SIG-M5 (cell line): ENCODE results near the gene ALOX15B.
"Not testable (repeated sequence)": the region's sequence is repeated elsewhere in the genome, so short reads cannot be mapped to it uniquely, and the experiment has no call there.

Experiments
- DNase-seq: peaks from one replicate; lab custom pipeline; 2025; lab: John Stamatoyannopoulos, UW

ALOX15B gene

DNA sequence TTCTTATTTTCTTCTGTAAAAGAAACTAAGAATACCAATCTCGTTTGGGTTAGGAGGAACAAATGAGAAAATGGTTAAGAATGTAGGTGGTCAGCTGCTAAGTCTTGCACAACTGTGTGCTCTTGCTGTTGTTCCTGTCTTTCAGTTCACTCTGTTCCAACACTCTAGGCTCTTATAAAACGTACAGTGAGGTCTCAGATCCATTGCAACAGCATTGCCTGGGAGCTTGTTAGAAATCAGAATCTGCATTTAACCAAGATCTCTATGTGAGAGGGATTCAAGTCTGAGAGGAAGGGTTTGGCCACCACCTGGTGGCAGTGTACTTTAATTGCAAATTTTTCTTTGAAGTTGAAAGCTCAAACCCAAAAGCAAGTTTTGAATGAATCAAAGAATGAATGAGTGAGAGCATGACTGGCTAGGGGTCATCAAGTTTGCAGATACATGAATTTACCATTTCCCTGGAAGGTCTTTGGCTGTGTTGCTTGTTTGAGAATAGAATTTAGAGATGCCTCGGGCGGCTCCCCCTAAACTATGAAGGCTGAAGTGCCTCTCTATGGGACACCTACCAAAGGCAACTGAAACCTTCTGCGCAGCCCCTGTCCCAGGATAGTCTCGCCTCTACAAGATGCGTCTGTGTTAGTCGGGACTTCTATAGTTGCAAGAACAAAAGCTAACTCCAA, 2.5 kb downstream of the ALOX15B start:
- DNase-seq, result no peak

DNA sequence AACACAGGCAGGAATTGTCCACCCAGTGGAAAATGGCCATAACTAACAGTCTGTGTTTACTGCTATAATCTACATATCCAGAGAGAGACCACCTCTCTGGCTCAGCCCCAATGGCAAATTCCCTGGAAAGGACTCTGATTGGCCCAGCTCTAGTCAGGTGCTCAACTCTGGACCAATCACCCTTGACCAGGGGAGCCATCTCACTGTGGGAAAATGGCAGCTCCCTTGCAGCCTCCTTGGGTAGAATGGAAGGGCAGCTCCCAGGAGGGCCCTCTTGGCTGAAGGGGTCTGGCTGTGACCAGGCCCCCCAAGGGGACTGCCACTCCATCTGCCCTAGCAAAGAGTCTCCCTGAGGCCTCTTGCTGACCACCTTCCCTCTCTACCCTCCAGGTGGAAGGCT, 3.1 kb downstream of the ALOX15B start:
- no peak for DNase-seq

DNA sequence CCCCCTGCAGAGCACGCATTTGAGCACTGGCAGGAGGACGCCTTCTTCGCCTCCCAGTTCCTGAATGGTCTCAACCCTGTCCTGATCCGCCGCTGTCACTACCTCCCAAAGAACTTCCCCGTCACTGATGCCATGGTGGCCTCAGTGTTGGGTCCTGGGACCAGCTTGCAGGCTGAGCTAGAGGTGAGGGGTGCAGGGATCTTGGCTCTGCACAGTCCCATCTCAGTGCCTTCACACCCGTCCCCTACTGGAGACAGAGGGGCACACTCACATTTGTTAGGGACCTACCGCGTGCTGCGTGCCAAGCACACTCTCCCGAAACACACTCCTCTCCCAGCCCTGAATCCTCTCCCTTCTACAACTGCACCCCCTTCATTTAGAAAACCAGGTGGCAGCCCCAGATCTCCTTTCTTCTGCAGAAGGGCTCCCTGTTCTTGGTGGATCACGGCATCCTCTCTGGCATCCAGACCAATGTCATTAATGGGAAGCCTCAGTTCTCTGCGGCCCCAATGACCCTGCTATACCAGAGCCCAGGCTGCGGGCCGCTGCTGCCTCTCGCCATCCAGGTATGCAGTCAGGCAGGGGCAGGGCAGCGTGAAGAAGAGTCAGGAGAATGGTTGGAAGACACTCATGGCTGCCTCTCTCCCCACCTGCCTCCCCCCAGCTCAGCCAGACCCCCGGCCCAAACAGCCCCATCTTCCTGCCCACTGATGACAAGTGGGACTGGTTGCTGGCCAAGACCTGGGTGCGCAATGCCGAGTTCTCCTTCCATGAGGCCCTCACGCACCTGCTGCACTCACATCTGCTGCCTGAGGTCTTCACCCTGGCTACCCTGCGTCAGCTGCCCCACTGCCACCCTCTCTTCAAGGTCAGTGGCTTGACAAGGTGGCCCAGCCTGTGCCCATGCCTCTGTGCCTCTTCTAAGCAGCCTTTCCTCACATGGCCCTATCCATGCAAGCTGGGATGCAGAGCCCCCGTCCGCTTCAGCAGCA, 6.3 kb downstream of the ALOX15B start:
- no peak for DNase-seq

DNA sequence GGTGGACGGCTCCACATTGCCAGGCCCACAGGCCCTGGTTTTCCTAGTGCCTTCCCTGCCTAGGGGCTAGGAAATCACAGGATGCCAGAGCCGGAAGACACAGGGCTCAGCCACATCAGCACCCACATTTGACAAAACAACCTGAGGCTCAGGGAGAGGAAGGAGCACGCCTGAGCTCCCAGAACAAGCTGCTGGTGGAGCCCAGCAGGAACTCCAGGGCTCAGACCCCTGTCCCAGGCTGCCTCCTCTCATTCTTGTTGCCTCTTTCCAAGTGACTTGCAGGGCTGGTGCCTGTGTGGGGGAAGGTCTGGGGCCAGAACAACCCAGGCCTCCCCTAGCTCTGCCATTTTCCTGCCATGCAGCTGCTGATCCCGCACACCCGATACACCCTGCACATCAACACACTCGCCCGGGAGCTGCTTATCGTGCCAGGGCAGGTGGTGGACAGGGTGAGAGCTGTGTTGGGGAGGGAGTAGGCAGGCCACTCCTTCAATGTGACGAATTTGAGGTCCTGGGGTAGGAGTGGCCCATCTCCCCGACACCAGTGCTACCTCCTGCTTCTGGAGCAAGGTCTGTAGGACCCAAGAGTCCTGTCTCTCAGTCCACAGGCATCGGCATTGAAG, 7.6 kb downstream of the ALOX15B start:
- no peak for DNase-seq

DNA sequence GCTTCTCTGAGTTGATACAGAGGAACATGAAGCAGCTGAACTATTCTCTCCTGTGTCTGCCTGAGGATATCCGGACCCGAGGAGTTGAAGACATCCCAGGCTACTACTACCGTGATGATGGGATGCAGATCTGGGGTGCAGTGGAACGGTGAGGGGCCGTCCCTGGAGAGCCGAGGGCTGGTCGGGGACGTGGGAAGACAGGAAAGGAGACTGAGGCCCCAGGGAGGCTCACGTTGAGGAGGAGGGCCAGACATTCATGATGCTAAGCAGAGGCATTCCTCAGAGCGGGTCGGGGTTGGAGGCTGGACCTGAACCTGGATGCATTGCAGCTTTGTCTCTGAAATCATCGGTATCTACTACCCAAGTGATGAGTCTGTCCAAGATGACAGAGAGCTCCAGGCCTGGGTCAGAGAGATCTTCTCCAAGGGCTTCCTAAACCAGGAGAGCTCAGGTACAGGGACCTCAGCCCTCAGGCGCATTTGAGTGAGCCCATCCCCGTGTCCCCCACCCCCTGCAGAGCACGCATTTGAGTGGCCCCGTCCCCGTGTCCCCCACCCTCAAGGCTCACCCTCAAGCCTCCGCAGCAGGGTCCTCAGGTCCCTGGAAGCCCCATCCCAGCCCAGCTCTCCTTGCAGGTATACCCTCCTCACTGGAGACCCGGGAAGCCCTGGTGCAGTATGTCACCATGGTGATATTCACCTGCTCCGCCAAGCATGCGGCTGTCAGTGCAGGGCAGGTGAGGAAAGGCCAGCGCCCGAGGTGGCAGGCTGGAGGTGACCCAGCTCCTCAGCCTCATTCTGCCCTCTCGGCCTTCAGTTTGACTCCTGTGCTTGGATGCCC, 8.3 kb downstream of the ALOX15B start:
- DNase-seq, result no peak

DNA sequence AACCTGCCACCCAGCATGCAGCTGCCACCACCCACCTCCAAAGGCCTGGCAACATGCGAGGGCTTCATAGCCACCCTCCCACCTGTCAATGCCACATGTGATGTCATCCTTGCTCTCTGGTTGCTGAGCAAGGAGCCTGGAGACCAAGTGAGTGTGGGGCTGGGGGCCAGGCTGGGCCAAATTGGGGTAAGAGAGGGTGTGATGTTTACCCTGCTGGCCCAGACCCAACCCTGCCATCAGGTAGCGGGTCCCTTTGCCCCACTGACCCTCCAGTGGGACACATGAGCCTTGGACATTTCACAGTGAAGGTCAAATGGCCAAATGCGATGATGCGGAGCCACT, 8.9 kb downstream of the ALOX15B start:
- no peak for DNase-seq

DNA sequence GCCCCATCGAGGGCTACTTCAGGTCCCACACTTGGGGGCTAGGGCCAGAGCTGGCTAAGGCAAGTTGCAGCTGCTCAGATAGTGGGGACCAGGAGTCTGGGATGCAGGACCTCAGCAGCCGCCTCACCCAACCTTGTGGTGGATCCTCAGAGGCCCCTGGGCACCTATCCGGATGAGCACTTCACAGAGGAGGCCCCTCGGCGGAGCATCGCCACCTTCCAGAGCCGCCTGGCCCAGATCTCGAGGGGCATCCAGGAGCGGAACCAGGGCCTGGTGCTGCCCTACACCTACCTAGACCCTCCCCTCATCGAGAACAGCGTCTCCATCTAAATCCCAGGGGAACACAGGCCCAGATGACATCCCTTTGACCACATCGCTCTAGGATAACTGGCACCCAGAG, 9.4 kb downstream of the ALOX15B start:
- DNase-seq, result no peak

DNA sequence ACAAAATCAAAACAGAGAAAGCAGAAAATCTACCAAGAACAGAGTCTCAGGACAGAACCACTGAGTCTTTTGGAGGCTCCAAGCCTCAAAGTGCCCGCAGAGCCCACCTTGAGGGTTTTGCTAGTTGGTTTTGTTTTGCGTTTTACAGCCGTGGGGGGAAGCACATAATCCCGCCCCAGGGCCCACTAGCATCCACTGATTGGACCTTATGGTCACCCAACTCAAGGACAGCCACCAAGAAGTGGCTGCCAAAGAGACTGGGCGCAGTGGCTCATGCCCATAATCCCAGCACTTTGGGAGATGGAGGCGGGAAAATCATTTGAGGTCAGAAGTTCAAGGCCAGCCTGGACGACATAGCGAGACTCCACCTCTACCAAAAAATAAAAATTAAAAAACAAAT, 9.9 kb downstream of the ALOX15B start:
- no peak for DNase-seq

DNA sequence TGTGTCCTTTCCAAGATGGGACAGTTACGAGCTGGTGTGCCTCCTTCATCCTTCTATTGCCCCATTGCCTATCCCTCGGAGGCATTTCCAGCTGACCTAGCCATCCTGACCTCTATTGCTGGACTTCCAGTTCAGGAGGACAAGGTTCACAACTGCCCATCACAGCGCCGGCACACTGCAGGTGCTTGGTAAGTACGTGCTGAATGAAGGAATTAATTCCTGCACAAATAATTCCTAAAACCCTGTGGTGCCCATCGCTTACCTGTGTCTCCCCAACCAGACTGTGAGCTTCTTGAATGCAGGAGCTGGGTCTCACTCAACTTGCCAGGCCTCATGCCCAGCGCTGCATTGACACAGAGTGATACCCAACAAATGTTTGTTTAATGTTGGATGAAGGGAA, 13.0 kb downstream of the ALOX15B start:
- no peak for DNase-seq

DNA sequence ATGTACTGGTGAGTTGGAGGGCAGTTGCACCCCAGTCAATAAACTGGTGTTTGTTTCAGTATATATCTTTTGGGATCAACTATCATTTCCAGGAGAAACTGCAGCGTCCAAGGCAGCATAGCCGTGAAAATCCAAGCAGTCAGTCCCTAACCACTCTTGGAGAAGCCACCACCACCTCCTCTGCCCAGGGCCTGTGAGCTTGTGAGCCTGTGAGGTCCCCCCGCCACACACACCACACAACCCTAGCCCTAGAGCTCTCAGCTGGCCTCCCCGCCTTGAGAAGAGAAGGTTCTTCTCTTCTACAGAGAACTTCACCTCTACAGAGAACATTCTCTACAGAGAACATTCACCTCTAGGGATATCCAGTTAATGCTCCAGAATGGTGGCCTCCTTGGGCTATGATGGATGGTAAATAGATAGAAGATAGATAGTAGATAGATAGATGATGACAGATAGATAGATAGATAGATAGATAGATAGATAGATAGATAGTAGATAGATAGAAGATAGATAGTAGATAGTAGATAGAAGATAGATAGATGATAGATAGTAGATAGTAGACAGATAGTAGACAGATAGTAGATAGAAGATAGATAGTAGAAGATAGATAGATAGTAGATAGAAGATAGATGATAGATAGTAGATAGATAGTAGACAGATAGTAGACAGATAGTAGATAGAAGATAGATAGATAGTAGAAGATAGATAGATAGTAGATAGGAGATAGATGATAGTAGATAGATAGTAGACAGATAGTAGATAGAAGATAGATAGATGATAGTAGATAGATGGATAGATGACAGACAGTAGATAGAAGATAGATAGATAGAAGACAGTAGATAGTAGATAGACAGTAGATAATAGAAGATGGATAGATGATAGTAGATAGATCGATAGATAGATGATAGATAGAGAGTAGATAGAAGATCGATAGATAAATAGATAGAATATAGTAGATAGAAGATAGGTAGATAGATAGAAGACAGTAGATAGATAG, 13.7 kb downstream of the ALOX15B start:
- no peak for DNase-seq

DNA sequence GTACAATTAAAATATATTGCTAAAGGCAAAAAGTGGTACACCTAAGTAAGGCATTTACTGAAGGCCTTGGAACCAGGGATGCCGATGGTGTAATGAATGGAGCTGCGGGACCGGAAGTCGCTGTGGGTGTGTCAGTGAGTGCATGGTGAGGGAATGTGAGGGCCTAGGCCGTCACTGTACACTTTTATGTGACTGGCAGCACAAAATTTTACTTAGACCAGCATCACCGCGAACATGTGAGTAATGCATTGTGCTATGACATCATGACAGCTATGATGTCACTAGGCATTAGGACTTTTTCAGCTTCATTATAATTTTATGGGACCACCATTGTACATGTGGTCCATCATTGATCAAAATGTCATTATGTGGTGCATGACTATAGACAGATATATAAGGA, 14.7 kb downstream of the ALOX15B start:
- no peak for DNase-seq

DNA sequence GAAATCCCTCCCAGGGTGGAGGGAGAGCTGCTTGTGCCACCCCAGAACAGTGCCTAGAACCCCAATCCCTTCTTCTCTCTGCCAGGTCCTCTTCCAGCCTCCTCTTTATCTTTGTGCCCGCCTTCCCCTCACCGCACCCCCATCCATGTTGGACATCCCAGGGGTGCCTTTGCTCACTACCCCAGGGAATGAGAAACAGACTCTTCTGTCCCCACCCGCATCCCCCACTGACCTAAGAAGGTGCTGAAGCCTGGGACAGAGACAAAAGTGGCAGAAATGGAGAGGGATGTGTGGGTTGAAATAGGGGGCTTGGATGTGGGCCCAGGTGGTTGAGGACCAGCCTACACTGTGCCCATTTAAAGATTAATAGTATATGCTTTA, 17.0 kb downstream of the ALOX15B start:
- no peak for DNase-seq

DNA sequence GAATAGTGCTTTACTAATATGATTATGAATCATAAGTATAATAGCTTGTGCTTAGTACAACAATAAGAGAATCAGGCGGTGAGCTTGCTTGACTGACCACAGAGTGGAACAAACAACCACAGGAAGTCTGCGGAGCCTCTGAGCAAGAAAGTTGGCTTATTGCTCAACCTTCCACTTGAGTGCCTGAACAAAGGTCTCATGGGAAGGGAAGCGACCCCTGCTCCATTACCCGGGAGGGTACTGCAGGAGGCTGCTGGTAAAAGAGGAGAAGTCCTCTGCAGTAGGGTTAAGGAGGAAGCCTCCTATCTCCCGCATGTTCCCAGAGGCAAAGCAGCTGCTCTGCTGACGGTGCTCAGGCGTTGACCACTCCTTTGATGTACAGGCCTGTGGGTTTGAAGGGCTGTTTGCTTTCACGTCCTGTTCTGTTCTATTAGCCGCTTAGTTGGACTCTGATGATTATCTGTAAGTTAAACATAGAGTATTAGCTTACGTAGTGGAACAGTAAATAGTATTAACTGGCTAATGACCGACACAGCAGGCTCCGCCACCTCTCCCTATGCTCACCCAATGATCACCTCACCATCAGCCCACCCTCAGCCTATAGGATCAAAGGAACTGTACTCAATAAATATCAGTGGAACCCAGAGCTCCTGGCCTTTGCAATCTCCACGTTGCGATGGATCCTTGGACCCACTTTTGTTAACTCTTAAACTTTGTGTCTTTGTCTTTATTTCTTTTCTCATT, 17.5 kb downstream of the ALOX15B start:
- DNase-seq, result peak; percentile 48

DNA sequence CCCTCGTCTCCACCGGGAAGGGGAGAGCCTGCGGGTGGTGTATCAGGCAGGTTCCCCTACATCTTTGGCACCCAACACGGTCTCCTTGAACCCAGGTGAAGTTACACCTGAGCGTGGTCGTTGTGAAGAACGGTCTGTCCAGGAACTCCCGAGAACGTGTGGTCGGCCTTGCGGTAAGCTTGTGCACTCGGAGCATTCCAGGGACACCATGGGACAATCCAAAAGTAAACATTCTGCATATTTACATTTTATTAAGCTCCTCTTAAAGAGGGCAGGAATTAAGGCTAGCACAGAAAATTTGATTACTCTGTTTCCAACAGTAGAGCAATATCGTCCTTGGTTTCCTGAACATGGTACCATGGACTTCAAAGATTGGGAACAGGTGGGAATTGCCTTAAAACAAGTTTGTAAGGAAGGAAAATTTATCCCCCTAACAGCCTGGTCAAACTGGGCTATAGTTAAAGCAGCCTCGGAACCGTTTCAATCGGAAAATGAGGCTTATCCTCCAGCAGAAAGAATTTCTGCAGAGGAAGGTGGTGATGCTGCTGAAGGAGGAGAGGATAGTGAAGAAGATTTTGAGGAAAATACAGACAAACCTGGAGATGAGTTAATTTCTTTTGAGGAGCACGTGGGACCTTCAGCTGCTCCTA, 18.2 kb downstream of the ALOX15B start:
- DNase-seq, result no peak

DNA sequence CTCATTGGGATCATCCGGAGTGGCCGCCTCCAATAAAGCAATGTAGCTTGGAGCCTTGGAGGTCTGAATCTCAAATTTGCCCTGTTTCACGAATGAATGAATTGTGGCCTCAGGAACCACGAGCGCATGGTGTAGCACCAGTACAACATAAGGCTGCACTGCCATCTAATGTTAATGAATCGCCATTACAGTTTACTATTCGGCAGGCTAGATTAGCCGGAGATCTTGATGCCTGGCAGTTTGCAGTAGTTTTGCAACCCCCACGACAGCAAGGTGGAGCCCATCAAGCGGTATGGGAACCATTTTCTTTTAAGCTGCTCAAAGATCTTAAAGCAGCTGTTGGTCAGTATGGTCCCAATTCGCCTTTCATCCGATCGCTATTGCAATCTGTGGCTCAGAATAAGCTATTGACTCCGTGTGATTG, 18.8 kb downstream of the ALOX15B start:
- peak; percentile 42 for DNase-seq

DNA sequence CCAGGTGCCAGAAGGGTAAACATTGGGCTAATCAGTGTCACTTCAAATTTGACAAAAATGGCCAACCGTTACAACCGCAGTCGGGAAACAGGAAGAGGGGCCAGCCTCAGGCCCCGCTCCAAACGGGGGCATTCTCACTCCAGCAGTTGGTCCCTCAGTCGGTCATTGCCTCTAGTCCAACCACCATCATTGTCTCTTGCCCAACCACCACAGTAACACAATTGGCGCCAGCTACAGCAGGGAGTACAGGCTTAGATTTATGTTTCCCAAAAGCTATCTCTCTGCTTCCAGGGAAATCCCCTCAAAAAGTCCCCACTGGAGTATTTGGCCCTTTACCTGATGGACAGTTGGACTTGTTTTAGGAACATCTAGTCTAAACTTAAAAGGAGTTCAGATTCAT, 20.3 kb downstream of the ALOX15B start:
- no peak for DNase-seq

DNA sequence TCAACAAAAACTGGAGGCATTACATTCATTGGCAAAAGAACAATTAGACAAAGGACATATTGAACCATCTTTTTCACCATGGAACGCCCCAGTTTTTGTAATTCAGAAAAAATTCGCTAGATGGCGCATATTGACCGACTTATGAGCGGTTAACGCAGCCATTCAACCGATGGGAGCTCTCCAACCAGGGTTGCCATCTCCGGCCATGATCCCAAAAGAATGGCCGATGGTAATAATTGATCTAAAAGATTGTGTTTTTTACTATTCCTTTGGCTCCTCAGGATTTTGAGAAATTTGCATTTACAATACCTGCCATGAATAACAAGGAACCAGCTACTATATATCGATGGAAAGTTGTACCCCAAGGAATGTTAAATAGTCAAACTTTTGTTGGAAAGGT, 21.4 kb downstream of the ALOX15B start:
- DNase-seq, result no peak

DNA sequence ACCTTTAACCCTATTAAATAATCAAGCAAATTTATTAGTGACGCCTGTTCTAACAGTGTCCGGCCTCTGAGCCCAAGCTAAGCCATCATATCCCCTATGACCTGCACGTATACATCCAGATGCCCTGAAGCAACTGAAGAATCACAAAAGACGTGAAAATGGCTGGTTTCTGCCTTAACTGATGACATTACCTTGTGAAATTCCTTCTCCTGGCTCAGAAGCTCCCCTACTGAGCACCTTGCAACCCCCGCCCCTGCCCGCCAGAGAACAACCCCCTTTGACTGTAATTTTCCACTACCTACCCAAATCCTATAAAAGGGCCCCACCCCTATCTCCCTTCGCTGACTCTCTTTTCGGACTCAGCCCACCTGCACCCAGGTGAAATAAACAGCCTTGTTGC, 23.0 kb downstream of the ALOX15B start:
- not testable (repeated sequence) for DNase-seq

DNA sequence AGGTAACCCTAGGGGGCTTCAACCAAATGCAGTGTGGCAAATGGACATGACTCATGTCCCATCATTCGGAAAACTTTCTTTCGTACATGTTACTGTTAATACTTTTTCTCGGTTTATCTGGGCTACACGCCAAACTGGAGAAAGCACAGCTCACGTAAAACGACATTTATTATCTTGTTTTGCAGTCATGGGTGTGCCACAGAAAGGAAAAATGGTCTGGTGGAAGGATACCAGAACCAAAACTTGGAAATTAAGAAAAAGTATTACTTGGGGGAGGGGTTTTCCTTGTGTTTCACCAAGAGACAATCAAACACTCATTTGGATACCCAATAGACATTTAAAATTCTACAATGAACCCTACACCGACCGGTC, 23.6 kb downstream of the ALOX15B start:
- no peak for DNase-seq
